Heart left ventricle (tissue), 13 donors: ENCODE results near the gene ABCA7.

Experiments
- POLR2A ChIP-seq, 2 donors: fragments of 450-650 bp; IDR thresholded peaks; one replicate each; pipeline ENCODE4 v1.6.1; 2017; ENCODE audit warnings: antibody characterized with exemption in 2 of 2, mild to moderate bottlenecking in 2 of 2, moderate library complexity in 2 of 2
- TF ChIP-seq, protein P1 (sequence below), 12 donors: fragments of 200-600 bp; sonication (generic) in 4 of 12; IDR thresholded peaks; one replicate each; pipeline versions ENCODE4 v1.5.0 to v1.8.0; 2018 to 2022; ENCODE audit warnings: antibody characterized with exemption in 12 of 12, mild to moderate bottlenecking in 5 of 12
- donor health status: ischemic (EF 13 %, LVEDD 7.1; RV severe dilation, severe dysfunction).
- donor health status: DM: no; HTN: yes; CAD: no.
- donor health status: DM: no; HTN: no; CAD: no.
- donor health status: ischemic (EF 25% LVEDD 6.9; RV normal size, moderate dysfunction).
- donor health status: ischemic (EF 25% LVEDD 5.7; RV mildly dilated, moderate dysfunction).
- donor health status: ischemic (EF 35%, LVEDD 5.7; RV mildly dilated, moderate dysfunction).
- donor health status: nonischemic (EF 11% LVEDD 7.7; RV severe dilation, severe dysfunction).
- donor health status: DM: yes; HTN: yes; CAD: no.
- donor health status: PGD.
- donor health status: ischemic (EF 29% LVEDD 5.4; RV normal size, mild dysfunction).
- donor health status: nonischemic (EF 23%, LVEDD 6.1; RV moderate dilation, normal function).

DNA sequence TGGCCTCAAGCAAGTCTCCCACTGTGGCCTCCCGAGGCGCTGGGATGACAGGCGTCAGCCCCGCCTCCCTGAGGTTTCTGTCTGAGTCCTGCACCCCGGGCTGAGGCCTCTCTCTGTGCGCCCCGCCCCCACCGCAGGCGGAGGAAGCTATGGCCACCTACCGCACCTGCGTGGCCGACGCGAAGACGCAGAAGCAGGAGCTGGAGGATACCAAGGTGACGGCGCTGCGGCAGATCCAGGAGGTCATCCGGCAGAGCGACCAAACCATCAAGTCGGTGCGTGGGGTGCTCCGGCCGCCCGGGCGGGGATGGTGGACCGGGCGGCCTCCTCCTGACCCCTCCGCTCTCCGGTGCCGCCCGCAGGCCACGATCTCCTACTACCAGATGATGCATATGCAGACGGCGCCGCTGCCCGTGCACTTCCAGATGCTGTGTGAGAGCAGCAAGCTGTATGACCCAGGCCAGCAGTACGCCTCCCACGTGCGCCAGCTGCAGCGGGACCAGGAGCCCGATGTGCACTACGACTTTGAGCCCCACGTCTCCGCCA lies 39.7 kb downstream of the ABCA7 start:
- TF ChIP-seq, protein P1, sequence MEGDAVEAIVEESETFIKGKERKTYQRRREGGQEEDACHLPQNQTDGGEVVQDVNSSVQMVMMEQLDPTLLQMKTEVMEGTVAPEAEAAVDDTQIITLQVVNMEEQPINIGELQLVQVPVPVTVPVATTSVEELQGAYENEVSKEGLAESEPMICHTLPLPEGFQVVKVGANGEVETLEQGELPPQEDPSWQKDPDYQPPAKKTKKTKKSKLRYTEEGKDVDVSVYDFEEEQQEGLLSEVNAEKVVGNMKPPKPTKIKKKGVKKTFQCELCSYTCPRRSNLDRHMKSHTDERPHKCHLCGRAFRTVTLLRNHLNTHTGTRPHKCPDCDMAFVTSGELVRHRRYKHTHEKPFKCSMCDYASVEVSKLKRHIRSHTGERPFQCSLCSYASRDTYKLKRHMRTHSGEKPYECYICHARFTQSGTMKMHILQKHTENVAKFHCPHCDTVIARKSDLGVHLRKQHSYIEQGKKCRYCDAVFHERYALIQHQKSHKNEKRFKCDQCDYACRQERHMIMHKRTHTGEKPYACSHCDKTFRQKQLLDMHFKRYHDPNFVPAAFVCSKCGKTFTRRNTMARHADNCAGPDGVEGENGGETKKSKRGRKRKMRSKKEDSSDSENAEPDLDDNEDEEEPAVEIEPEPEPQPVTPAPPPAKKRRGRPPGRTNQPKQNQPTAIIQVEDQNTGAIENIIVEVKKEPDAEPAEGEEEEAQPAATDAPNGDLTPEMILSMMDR (IDR thresholded peaks at IDR 0.05), result no peak
- TF ChIP-seq POLR2A (IDR thresholded peaks at IDR 0.05), result no peak
